Activated T-helper 1 cell treated with anti-CD3 and anti-CD28 coated beads, Interleukin-12 subunit alpha, Interleukin-12 subunit beta, Interleukin-2, Interleukin-4 antibody, amounts not matched to agents 30 ng/mL and 10 ng/mL and 1 ng/mL, durations not matched to agents 14 hours and 24 hours and 36 hours (primary cell): ENCODE results near the gene SLC35B1. TPM values are rescaled to one million over a fixed set of nuclear protein-coding genes. Genes with fewer than 3 reads are reported as not detected.

Source experiments
- DNase-seq: peaks from one replicate; pipeline ENCODE4 v3.0.0; 2021; ENCODE audit warnings: low spot score
- H3K27ac Mint-ChIP-seq: one replicate; pipeline ENCODE4 v1.8.0; 2021; ENCODE audit warnings: mild to moderate bottlenecking, mixed read lengths
- H3K27me3 Mint-ChIP-seq: one replicate; pipeline ENCODE4 v1.8.0; 2022; ENCODE audit warnings: mild to moderate bottlenecking, moderate library complexity, mixed read lengths; ENCODE audit not compliant: insufficient read depth
- H3K36me3 Mint-ChIP-seq: one replicate; pipeline ENCODE4 v1.8.0; 2021; ENCODE audit warnings: low read depth, mixed read lengths
- H3K4me1 Mint-ChIP-seq: one replicate; pipeline ENCODE4 v1.8.0; 2021; ENCODE audit warnings: low read depth, mixed read lengths
- H3K4me3 Mint-ChIP-seq: one replicate; pipeline ENCODE4 v1.8.0; 2021; ENCODE audit warnings: mild to moderate bottlenecking, moderate library complexity, mixed read lengths
- H3K9me3 Mint-ChIP-seq: one replicate; pipeline ENCODE4 v1.8.0; 2021; ENCODE audit warnings: mixed read lengths
- intact Hi-C: fragments of 100-400 bp; cut with micrococcal nuclease; formaldehyde crosslinking; loops from one replicate; pipeline ENCODE4 v1.15.1; 2024
- total RNA-seq: library from RNA; stranded (reverse); gene quantifications from 2 replicates; pipeline ENCODE4 v1.2.3, GENCODE V29; 2022

SLC35B1 gene, protein sequence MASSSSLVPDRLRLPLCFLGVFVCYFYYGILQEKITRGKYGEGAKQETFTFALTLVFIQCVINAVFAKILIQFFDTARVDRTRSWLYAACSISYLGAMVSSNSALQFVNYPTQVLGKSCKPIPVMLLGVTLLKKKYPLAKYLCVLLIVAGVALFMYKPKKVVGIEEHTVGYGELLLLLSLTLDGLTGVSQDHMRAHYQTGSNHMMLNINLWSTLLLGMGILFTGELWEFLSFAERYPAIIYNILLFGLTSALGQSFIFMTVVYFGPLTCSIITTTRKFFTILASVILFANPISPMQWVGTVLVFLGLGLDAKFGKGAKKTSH
- 71.6 and 75.4 TPM in 2 replicates for total RNA-seq

DNA sequence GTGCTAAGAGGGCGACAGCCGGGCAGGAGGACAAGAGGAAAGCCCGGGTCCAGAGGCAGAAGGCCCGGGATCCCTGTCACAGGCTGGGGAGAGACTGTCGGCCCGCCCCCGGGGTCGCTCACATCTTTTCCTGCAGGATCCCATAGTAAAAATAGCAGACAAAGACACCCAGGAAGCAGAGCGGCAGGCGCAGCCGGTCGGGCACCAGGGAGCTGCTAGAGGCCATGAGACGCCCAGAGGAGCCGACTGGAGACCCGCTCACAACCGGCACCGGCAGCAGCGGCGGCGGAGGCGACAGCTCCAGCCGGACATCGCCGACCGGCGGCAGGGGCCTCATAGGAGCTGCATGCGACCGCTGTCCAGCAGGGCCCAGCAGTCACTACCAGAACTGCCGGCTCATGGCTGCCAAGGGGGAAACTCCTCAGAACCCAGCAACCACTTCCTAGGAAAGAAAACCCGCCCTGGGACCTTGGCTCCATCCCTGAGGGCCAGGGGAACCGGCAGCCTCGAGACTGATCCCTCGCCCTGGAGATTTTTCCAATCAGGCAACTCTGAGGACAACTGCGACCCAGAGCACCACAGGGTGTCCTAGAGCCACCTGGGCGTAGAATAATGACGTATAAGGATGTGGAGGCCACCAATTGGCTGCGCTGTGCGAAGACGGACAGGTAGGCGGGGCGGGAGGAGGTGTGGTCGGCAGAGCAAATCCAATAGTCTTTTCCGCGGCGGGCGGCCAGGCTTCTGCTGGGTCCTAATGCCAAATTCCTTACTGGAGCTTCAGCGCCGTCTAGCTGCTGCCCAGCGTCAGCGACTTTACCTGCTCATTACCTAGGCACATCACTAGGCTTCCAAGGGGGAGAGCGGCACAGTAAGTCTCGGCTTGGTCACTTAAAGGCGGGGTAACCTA is at the start of gene SLC35B1:
Gene SLC35B1 (minus strand): TSS at position 357 of the 907 bp plus-strand sequence. CDS start 131 bp downstream, at position 226.
- intact Hi-C loops: loop anchor here (1.0 to 5.0 kb wide), 11 partner anchors 12 to 387 kb away; partner anchors contain the start of genes DLX3, FAM117A, KAT7 and NGFR
- peaks cover 29% of the 10 kb centered on the region for H3K36me3 Mint-ChIP-seq
- peak within 1 kb of the TSS; percentile 97 for H3K27ac Mint-ChIP-seq
- peaks cover 40% of the 10 kb centered on the region for H3K4me1 Mint-ChIP-seq
- H3K27me3 Mint-ChIP-seq: peaks cover 1% of the 10 kb centered on the region
- no peaks in the 10 kb centered on the region for H3K9me3 Mint-ChIP-seq
- peak; percentile 97 for DNase-seq
- H3K4me3 Mint-ChIP-seq: peak within 1 kb of the TSS; percentile 98

DNA sequence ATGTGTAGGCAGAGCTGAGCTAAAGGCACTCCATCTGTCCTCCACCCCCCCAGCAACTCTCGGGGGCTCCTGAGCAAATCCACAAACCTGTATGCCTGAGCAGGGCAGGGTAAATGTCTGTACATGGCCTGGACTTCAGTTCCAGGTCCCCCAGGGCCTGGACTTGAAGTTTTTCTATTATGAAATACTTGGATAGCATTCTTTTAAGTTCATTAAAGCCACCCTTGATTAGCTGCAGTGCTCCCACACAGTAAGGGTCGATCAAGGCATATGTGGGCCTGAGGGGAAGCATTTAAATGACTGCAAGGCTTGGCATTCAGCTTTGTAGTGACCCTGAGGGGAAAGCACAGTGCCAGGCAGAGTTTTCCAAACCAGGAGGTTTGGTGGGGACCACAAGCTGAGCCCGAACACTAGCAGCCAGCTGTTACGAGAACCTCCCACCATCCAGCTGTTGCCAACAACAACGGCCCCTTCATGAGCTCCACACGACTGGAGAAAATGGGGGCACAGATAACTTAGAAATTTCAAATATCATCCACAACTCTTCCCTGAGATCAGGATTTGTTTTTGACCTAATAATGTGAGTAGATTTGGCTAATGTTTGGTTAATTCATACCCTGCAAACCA is 49.5 kb upstream of the SLC35B1 start:
- H3K36me3 Mint-ChIP-seq: peaks cover 27% of the 10 kb centered on the region
- H3K4me1 Mint-ChIP-seq: peaks cover 84% of the 10 kb centered on the region
- intact Hi-C loops: no loop called here
- no peak for DNase-seq
- no peaks in the 10 kb centered on the region for H3K27me3 Mint-ChIP-seq
- no peaks in the 10 kb centered on the region for H3K9me3 Mint-ChIP-seq
- H3K27ac Mint-ChIP-seq: peak overlapping the region; percentile 48
- H3K4me3 Mint-ChIP-seq: no peak overlapping the region

DNA sequence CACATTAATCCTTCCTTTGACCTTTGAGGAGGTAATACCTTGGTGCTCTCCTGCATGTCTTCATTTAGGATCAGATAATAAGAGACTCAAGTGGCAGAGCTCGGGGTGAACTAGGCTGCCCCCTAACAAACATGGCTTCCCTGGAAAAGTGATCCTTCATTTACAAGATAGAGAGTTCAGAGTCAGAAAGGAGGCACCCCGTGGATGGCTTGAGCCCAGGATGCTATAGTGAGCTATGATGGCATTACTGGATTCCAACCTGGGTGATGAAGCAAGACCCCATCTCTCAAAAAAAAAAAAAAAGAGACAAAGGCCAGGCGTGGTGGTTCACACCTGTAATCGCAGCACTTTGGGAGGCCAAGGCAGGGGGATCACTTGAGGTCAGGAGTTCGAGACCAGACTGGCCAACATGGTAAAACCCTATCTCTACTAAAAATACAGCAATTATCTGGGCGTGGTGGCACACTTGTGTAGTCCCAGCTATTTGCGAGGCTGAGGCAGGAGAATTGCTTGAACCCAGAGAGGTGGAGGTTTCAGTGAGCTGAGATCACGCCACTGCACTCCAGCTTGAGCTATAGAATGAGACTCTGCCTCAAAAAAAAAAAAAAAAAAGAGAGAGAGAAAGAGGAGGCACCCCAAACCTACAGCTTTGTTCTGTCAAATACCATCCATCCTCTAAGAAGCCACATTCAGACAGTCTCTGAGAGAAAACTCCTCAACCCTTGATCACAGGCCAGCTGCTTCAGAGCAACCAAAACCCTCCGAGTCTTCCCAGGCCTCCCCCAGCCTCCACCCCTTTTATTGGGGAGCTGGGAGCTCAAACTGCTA is 48.8 kb upstream of the SLC35B1 start:
- Mint-ChIP-seq H3K9me3 (no peaks in the 10 kb centered on the region), H3K27ac (peak overlapping the region; percentile 48), H3K4me3 (no peak overlapping the region), H3K27me3 (no peaks in the 10 kb centered on the region), H3K36me3 (peaks cover 27% of the 10 kb centered on the region), H3K4me1 (peaks cover 80% of the 10 kb centered on the region)
- intact Hi-C loops: no loop called here
- DNase-seq: no peak

DNA sequence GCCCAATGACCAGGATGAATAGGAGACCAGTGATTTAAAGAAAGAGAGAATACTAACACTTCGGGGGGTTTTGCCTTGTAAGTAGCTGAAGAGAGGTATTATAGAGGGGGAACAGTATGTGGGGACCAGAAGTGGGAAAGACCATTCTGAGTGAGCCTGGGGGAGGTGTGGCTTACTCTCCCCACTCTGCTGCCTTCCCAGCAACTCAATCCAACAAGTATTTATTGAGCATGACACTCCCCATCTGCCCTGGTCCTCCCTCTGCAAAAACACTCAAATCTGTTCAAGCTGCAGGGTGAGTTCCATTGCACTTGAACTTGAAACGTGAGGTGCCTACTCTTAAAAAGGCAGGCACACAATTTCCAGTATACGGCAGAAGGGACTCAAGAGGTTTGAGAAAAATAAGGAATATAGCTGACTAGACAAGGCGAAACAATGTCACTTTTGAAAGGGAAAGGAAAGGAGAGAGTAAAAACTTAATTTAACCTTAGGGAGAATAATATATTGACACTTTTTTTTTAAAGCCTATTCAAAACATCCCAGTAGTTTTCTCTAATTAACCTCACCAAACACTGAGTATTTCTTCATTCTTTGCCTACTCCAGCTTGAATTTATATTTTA is 48.0 kb upstream of the SLC35B1 start:
- Mint-ChIP-seq H3K27me3 (no peaks in the 10 kb centered on the region), H3K27ac (no peak overlapping the region), H3K4me3 (no peak overlapping the region), H3K36me3 (peaks cover 27% of the 10 kb centered on the region), H3K4me1 (peaks cover 72% of the 10 kb centered on the region), H3K9me3 (no peaks in the 10 kb centered on the region)
- intact Hi-C loops: no loop called here
- DNase-seq: no peak

DNA sequence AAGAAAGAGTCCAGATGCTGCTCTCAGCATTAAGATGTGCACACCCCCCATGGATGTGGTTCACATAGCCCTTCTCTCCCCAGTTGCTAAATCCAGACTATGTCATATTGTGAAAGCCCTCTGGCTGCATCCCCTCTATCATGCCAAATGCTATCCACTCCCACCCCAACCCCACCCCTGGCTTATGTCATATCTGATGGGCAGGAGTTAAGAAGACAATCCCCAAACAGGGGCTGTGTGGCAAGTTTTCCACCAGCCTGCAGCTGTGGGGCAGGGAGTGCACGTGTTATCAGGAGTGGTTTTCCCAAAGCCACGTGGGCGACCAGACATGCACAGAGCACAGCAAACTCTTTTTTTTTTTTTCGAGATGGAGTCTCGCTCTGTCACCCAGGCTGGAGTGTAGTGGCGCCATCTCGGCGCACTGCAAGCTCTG is 46.2 kb upstream of the SLC35B1 start:
- Mint-ChIP-seq H3K27ac (peak overlapping the region; percentile 55), H3K27me3 (no peaks in the 10 kb centered on the region), H3K36me3 (peaks cover 30% of the 10 kb centered on the region), H3K4me3 (no peak overlapping the region), H3K4me1 (peaks cover 67% of the 10 kb centered on the region), H3K9me3 (no peaks in the 10 kb centered on the region)
- intact Hi-C loops: no loop called here
- no peak for DNase-seq

DNA sequence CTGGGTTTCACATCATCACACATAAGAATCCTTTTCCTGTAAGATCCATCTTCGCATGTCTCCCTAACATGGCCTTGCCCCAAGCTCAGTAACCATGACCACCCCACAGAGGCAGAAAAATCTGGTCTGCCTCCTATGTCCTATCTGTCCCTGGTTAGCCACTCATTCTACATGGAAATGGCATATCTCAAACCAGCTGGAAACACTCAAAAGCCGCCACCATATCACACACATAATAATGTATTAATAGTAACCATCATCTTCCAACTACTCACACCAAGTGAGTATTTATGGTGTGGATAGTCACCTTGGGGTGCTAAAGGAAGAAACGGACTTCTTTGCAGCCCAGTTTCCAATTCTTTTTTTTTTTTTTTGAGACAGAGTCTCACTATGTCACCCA is 44.7 kb upstream of the SLC35B1 start:
- Mint-ChIP-seq H3K4me3 (no peak overlapping the region), H3K4me1 (peaks cover 72% of the 10 kb centered on the region), H3K36me3 (peaks cover 24% of the 10 kb centered on the region), H3K9me3 (no peaks in the 10 kb centered on the region), H3K27me3 (no peaks in the 10 kb centered on the region), H3K27ac (peak overlapping the region; percentile 19)
- intact Hi-C loops: no loop called here
- no peak for DNase-seq

DNA sequence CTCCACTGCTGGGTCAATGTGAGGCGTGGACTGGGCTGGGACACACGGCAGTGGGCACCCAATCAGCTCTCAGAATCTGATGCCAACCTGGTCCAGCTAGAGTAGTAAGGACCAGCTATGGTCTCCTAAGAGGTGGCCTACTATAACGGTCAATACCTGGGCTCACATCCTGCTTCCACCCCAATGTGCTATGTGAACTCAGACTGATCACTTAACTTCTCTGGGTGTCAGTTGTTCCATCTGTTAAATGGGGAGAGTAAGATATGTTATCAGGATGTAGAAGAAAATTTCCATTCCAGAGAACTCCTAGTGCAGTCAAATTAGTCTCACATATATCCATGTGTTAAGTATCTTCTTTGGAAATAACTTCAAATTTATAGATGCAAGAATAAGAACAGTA is 42.0 kb upstream of the SLC35B1 start:
- no peaks in the 10 kb centered on the region for H3K27me3 Mint-ChIP-seq
- peaks cover 16% of the 10 kb centered on the region for H3K36me3 Mint-ChIP-seq
- peak overlapping the region; percentile 49 for H3K27ac Mint-ChIP-seq
- intact Hi-C loops: loop anchor here (5.0 kb wide), 1 partner anchor 988 kb away; no protein-coding TSS in a partner anchor
- H3K9me3 Mint-ChIP-seq: peaks cover 7% of the 10 kb centered on the region
- no peak for DNase-seq
- H3K4me3 Mint-ChIP-seq: peak overlapping the region; percentile 15
- peaks cover 75% of the 10 kb centered on the region for H3K4me1 Mint-ChIP-seq

DNA sequence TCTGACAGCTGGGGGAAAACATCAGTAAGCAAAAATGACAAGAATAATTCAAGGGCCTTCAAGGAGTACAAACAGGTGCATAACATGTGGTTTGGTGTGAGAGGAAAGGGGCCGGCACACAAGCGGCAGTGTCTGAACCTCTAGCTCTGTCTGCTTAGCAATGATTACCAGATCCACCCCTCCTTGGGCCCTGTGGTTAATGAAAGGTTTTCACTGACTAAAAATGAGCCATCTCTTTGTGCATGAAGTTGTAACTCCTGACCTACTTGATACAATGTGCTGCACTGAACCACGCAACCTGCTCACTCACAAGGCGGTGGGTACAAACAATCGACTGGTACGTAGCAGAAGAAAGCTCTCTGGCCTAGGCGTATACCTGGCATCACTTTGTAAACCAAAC is 41.0 kb upstream of the SLC35B1 start:
- Mint-ChIP-seq H3K27ac (peak overlapping the region; percentile 93), H3K4me3 (peak overlapping the region; percentile 78), H3K9me3 (peaks cover 7% of the 10 kb centered on the region), H3K4me1 (peaks cover 72% of the 10 kb centered on the region), H3K27me3 (no peaks in the 10 kb centered on the region), H3K36me3 (peaks cover 16% of the 10 kb centered on the region)
- peak; percentile 27 for DNase-seq
- intact Hi-C loops: loop anchor here (1.0 to 5.0 kb wide), 3 partner anchors 9 to 989 kb away; no protein-coding TSS in a partner anchor

DNA sequence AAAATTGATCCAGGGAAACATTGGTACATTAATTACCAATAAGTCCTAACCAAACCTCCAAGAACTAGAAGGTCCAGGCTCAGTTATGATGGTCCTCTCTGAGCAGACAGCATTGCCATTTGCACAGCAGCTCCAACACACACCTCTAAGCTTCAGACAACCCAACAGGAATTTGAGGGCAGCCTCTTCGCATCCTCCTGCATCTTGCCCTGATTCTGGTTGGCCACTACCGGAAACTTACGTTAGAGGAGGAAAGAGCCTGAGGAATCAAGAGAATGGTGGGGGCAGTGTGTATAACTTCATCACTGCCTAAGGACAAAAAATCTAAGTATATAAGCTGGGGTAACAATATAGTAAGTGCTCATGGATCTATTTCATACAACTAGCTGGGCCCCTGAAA is 40.5 kb upstream of the SLC35B1 start:
- H3K4me3 Mint-ChIP-seq: peak overlapping the region; percentile 78
- intact Hi-C loops: loop anchor here (1.0 to 5.0 kb wide), 3 partner anchors 9 to 989 kb away; no protein-coding TSS in a partner anchor
- no peaks in the 10 kb centered on the region for H3K27me3 Mint-ChIP-seq
- peaks cover 16% of the 10 kb centered on the region for H3K36me3 Mint-ChIP-seq
- DNase-seq: no peak
- peak overlapping the region; percentile 93 for H3K27ac Mint-ChIP-seq
- H3K9me3 Mint-ChIP-seq: peaks cover 7% of the 10 kb centered on the region
- peaks cover 66% of the 10 kb centered on the region for H3K4me1 Mint-ChIP-seq

DNA sequence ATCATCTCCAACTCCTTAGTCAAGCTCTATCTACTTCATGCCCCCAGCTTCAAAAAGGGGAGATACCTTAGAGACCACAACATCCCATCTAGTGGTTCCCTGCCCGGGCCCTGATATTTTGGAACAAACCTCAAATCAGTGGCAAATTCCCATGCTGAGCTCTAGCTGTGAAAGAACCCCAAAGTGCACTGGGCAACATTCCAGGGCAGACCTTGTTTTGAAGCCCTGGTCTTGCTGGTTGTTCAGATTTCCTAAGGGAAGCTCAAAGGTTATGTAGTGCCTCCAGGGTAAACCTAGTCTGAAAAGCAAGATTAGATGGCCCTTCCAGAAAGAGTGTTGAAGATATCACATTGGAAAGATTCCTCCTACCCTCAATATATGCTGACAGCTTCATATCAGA is 39.9 kb upstream of the SLC35B1 start:
- no peaks in the 10 kb centered on the region for H3K27me3 Mint-ChIP-seq
- H3K36me3 Mint-ChIP-seq: peaks cover 18% of the 10 kb centered on the region
- DNase-seq: no peak
- H3K27ac Mint-ChIP-seq: peak overlapping the region; percentile 93
- intact Hi-C loops: loop anchor here (1.0 to 5.0 kb wide), 4 partner anchors 8 to 990 kb away; no protein-coding TSS in a partner anchor
- peaks cover 7% of the 10 kb centered on the region for H3K9me3 Mint-ChIP-seq
- H3K4me3 Mint-ChIP-seq: peak overlapping the region; percentile 78
- H3K4me1 Mint-ChIP-seq: peaks cover 69% of the 10 kb centered on the region

DNA sequence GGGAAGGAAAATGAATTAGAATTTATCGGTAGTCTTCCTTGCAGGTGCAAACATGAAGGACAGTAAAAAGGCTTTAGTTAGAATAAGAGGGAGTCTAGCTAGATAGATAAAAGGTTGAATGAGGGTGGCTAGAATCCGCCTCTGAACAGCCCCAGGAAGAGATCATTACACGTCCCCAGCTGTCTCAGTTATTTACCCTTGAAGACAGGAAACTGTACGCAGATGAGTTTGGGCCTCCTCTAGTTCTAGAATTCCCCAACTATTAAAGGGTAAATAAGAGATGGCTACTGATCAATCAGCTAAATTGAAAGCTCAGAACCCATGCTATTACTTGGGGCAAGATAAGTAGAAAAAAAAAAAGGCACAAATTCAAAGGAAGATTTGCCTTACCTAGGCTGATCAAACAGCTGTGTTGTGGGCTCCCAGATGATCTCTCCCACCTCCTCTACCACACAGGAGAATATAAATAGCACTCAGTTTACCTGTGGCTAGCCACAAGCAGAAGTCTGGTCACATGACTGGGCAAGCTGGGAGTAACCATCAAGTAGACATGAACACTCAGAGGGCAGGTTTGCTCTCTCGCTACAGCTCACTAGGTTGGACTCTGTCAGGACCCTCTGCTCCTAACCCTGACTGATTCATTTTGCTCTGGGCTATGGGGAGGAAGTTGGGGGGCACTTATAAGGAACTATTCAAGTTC is 39.2 kb upstream of the SLC35B1 start:
- Mint-ChIP-seq H3K4me3 (peak overlapping the region; percentile 78), H3K36me3 (peaks cover 14% of the 10 kb centered on the region), H3K4me1 (peaks cover 69% of the 10 kb centered on the region), H3K9me3 (peaks cover 7% of the 10 kb centered on the region), H3K27me3 (no peaks in the 10 kb centered on the region), H3K27ac (peak overlapping the region; percentile 93)
- no peak for DNase-seq
- intact Hi-C loops: loop anchor here (1.0 to 5.0 kb wide), 2 partner anchors 39 to 990 kb away; no protein-coding TSS in a partner anchor
